Muscle of arm (tissue), 14 donors: Measurements from ENCODE around the gene PRKACA. TPM values are rescaled to one million over a fixed set of nuclear protein-coding genes. Genes with fewer than 3 reads are reported as not detected.
A peak's percentile ranks its signal among the peaks of the same experiment; 100 is the strongest.

Experiments
- DNase-seq: peaks from one replicate; pipeline ENCODE4 v3.0.0-alpha.2; 2013
- long read RNA-seq, 11 donors: transcript quantifications; one replicate each; lab custom pipeline, GENCODE V29; 2026
- polyA plus RNA-seq, 12 donors: library from polyadenylated mRNA; unstranded; fragments of 120-200 nt; gene quantifications; one replicate each; pipeline ENCODE4 v1.2.1, GENCODE V29; 2013; ENCODE audit not compliant: insufficient read length in 12 of 12

The PRKACA gene
- polyA plus RNA-seq, result 100 to 1,000 TPM; 192 to 648 (median 407) TPM
- long read RNA-seq, donor 1, transcript PRKACA-201 (10 exons, 2,677 nt), result major isoform, 9 of 12 reads
- long read RNA-seq, donor 1, partial matches to known transcripts, result 0 of 12 reads
- long read RNA-seq, donor 1, other reads (novel, unspliced or antisense), result 0 of 12 reads
- long read RNA-seq, donor 2, transcript PRKACA-201 (10 exons, 2,677 nt), result major isoform, 195 of 235 reads
- long read RNA-seq, donor 2, partial matches to known transcripts, result 33 of 235 reads
- long read RNA-seq, donor 2, other reads (novel, unspliced or antisense), result 5 of 235 reads
- long read RNA-seq, donor 3, transcript PRKACA-201 (10 exons, 2,677 nt), result major isoform, 57 of 109 reads
- long read RNA-seq, donor 3, partial matches to known transcripts, result 51 of 109 reads
- long read RNA-seq, donor 3, other reads (novel, unspliced or antisense), result 0 of 109 reads
- long read RNA-seq, donor 4, transcript PRKACA-201 (10 exons, 2,677 nt), result major isoform, 50 of 53 reads
- long read RNA-seq, donor 4, partial matches to known transcripts, result 0 of 53 reads
- long read RNA-seq, donor 4, other reads (novel, unspliced or antisense), result 0 of 53 reads
- long read RNA-seq, donor 5, transcript PRKACA-205 (1 exons, 2,095 nt), result minor isoform, 6 of 159 reads
- long read RNA-seq, donor 5, transcript PRKACA-201 (10 exons, 2,677 nt), result major isoform, 141 of 159 reads
- long read RNA-seq, donor 5, partial matches to known transcripts, result 12 of 159 reads
- long read RNA-seq, donor 5, other reads (novel, unspliced or antisense), result 0 of 159 reads
- long read RNA-seq, donor 6, transcript PRKACA-201 (10 exons, 2,677 nt), result major isoform, 45 of 47 reads
- long read RNA-seq, donor 6, partial matches to known transcripts, result 0 of 47 reads
- long read RNA-seq, donor 6, other reads (novel, unspliced or antisense), result 0 of 47 reads
- long read RNA-seq, donor 7, transcript PRKACA-201 (10 exons, 2,677 nt), result major isoform, 50 of 57 reads
- long read RNA-seq, donor 7, transcript PRKACA-205 (1 exons, 2,095 nt), result minor isoform, 7 of 57 reads
- long read RNA-seq, donor 7, partial matches to known transcripts, result 0 of 57 reads
- long read RNA-seq, donor 7, other reads (novel, unspliced or antisense), result 0 of 57 reads
- long read RNA-seq, donor 8, transcript PRKACA-201 (10 exons, 2,677 nt), result major isoform, 140 of 159 reads
- long read RNA-seq, donor 8, partial matches to known transcripts, result 17 of 159 reads
- long read RNA-seq, donor 8, other reads (novel, unspliced or antisense), result 0 of 159 reads
- long read RNA-seq, donor 9, transcript PRKACA-201 (10 exons, 2,677 nt), result major isoform, 25 of 32 reads
- long read RNA-seq, donor 9, partial matches to known transcripts, result 6 of 32 reads
- long read RNA-seq, donor 9, other reads (novel, unspliced or antisense), result 0 of 32 reads
- long read RNA-seq, donor 10, transcript PRKACA-201 (10 exons, 2,677 nt), result major isoform, 127 of 141 reads
- long read RNA-seq, donor 10, partial matches to known transcripts, result 13 of 141 reads
- long read RNA-seq, donor 10, other reads (novel, unspliced or antisense), result 0 of 141 reads
- long read RNA-seq, donor 11, transcript PRKACA-201 (10 exons, 2,677 nt), result major isoform, 62 of 75 reads
- long read RNA-seq, donor 11, partial matches to known transcripts, result 11 of 75 reads
- long read RNA-seq, donor 11, other reads (novel, unspliced or antisense), result 0 of 75 reads

GRCh38 chr19:14117668-14118164, at the start of gene PRKACA:
TSS of gene PRKACA (minus strand) at chr19:14117762. CDS start at chr19:14117547, 215 bp downstream.
- DNase-seq, result peak; percentile 98

- DNase-seq, result no peak
These were observed 49.5 kb upstream of the PRKACA start for GRCh38 chr19:14166999-14167575.

GRCh38 chr19:14165990-14166830, 48.6 kb upstream of the PRKACA start:
- no peak for DNase-seq

- no peak for DNase-seq
These were observed 47.3 kb upstream of the PRKACA start for GRCh38 chr19:14164724-14165493.

- no peak for DNase-seq
These were observed 46.5 kb upstream of the PRKACA start for GRCh38 chr19:14164082-14164481.

GRCh38 chr19:14162871-14163297, 45.3 kb upstream of the PRKACA start:
- DNase-seq, result no peak

GRCh38 chr19:14161305-14161704, 43.7 kb upstream of the PRKACA start:
- DNase-seq, result no peak

GRCh38 chr19:14160017-14160703, 42.6 kb upstream of the PRKACA start:
- no peak for DNase-seq

GRCh38 chr19:14159059-14159458, 41.5 kb upstream of the PRKACA start:
- no peak for DNase-seq

- no peak for DNase-seq
These were observed 40.9 kb upstream of the PRKACA start for GRCh38 chr19:14158276-14159023.

- DNase-seq, result no peak
These were observed 39.6 kb upstream of the PRKACA start for GRCh38 chr19:14156971-14157717.

GRCh38 chr19:14156122-14156521, 38.6 kb upstream of the PRKACA start:
- no peak for DNase-seq

GRCh38 chr19:14155371-14155770, 37.8 kb upstream of the PRKACA start:
- DNase-seq, result no peak

GRCh38 chr19:14152713-14153112, 35.2 kb upstream of the PRKACA start:
- DNase-seq, result no peak

GRCh38 chr19:14150770-14151661, 33.5 kb upstream of the PRKACA start:
- DNase-seq, result no peak
